COR-L47 (cell line): ENCODE data around the gene CALB2.
"Not testable (repeated sequence)": the region's sequence is repeated elsewhere in the genome, so short reads cannot be mapped to it uniquely, and the experiment has no call there.

Source experiments
- DNase-seq: peaks from one replicate; lab custom pipeline; 2025; lab: John Stamatoyannopoulos, UW

CALB2 gene

DNA sequence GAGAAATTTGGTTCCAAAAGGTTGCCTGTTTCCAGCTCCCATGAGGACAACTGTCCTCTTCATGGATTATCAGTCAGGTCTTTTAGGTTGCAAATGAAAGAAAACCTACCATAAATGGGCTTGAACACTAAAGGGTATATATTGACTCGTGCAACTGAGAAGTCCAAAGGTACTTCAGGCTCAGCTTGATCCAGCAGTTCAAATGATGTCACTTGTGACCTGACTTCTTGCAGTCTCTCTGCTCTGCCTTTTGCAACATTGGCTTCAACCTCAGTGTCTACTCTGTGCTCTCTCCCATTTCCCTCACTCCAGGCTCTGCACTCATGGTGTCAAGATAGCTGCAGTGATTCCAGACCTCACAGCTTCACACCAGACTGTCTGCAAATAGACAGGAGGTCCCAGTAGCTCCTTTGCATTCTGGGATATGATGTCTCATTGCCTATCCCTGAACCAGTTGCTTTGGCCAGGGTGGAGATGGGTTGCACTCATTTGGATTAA lies 5.5 kb upstream of the CALB2 start:
- no peak for DNase-seq

DNA sequence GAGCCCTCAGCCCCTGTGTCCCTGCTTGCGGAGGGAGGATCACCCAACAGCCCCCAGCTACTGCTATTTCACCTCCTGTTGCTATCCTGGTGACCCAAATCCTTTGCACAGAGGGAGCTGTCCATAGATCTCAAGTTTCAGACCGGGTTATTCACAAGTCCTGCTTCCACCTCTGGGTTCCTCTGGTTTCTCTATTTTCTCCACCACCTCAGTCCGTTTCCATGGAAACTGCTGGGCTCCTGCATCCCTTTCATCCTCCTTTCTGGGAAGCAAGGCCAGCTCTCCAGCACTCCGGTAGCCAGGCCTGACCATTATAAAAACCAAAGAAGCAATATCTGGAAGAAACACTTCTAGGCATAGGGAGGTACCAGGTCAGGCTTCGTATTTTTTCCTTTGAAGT lies 4.8 kb upstream of the CALB2 start:
- DNase-seq: no peak

DNA sequence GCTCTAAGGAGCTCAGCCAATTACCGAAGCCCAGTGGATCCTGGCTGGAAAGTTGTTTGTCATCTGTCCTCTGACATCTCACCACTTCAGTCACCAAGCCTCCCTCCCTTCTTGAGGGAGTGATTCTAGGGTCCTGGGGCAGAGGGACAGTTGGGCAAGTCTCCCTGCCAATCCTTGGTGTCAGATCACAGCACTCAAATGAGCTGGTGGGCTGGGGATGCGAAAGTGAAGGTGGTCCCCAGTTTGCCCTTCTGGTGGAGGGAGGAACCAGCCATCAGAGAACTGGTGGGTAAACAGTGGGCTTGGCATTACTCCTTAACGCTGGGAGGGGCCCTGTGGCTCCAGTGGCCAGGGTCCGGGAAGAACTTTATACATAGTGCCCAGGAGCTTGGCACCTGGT lies 4.4 kb upstream of the CALB2 start:
- no peak for DNase-seq

DNA sequence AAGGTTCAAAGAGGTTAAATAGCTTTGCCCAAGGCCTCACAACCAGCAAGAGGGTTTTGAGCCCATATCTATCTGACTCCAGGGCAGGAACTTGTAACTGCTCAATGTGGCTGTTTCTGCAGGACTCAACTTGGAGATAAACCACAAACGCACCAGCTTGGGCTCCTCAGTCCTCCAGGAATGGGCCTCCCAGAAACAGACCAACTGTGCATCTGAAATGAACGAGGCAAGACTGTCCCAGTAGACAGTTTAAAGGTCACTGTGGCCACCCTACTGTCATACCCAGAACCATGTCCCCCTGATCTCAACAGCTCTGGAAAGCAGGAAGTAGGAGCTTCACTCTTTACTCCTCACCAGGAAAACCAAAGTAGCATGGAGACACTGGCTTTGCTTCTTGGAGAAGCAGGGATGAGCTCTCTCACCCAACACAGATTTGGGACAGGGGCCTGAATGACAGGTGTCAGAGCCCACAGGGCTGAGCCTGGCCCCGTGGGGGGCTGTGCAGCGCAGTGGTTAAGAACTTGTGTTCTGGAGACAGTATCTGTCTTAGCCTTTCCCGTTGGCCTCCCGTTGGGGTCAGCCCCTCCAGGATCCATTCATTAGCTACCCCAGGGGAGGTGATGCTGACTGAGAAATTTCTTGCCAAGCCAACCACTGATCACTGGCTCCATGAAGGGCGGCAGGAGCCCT lies 2.3 kb upstream of the CALB2 start:
- no peak for DNase-seq

DNA sequence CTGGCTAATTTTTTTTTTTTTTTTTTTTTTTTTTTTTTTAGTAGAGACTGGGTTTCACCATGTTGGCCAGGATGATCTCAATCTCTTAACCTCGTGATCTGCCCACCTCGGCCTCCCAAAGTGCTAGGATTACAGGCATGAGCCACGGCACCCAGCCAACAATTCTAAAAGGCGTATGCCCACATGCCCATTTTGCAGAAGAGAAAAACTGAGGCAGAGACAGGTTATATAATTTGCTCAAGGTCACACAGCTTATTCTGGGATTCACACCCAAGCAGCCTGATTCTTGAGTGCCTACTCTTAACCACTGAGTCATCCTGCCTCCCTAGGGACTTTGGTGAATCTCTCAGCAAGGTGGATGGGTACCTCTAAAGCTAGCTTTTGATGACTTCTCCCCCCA lies 1.6 kb upstream of the CALB2 start:
- not testable (repeated sequence) for DNase-seq

DNA sequence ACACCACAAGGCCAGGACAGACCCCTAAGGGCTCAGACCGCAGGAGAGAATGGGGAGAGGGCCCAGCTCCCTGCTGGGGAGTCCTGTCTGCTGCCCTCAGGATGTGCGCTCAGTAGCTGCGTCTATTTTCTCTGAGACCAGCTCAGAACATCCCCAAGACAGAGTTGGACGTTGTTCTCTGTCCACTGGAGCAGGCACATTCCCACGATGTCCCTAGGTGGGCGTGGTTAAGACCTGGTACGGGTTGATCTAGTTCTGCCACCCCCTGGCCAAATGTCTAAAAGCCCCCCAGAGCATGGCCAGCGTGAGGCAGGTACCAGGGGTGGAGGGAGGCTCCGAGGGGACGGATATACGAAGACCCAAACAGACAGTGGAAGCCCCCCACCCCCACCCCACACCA lies 842 bp upstream of the CALB2 start:
- no peak for DNase-seq

DNA sequence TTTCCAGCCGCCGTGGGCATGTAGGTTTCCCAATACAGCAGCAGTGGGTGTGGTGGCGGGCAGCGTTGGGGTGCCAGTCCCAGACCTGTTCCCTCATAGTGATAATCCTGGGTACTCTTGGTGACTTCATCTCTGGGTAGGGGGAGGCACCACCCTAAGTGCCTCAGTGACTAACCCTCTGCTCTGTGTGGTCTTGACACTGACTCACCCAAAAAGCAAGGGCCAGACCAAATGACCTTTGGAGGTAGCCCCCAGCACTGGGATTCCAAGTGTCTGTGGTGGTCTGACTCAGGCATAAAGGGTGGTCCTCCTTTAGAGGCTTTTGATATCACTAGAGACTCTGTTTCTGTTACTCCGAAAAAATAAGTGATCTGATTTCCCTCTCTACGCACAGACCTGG lies 908 bp downstream of the CALB2 start:
- DNase-seq: no peak

DNA sequence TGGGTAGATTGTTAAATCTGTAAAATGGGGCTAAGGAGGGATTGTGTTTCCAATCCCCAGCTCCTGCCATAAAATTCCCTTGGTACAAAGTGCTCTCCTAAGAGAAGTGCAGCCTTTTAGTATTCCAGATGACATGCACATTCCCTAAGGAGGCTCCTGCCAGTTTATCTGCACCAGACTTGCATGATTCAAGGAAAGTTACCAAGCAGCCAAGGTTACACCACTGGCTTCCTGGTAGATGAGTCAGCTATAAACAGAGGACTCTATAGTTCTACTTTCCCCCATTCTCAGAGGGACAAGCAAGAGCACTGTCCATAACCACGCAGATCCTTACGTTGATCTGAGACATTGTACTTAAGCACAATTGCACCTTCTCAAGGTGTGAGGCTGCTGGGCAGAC lies 1.9 kb downstream of the CALB2 start:
- no peak for DNase-seq

DNA sequence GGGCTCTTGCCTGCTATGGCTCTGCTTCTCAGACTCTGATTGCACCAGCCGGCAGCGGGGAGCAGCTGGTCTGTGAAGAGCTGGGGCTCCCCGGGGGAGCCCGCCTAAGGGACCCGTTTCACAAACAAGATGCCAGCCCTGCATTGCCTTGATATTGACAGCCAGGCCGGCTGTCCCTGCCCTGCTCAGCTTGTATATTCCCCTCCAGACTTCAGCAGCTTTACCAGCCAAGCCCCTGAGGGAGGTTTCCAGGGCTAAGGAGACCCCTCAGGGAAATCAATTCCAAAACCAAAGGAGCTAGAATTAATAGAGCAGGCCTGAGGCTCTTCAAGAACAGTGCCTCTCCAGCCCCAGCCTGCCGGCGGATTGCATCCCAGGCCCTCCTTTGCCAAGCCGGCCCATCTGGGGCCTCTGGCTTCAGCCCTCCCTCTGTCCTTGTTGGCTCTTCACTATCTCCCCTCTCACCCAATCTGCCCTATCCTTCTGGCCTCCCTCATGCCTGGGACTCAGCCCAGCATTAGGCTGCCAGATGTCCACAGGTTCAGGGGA lies 5.7 kb downstream of the CALB2 start:
- DNase-seq: no peak

DNA sequence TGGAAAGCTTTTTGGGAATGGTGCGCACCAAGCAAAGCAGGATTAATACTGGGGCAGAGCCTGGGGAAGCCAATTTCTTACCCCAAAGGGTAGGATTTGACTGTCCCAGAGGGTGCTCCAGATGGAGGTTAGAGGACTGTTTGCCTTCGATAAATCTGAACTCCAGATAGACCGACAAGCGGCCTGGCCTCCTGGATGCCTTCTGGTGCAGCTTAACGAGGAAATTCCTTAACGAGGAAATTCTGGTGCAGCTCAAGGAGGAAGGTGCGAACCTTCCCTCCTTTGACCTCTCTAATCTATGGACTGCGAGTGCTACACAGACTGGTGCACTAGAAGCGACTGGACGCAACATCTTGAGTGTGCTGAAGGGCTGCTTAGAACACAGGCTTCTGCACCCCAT lies 6.5 kb downstream of the CALB2 start:
- no peak for DNase-seq

DNA sequence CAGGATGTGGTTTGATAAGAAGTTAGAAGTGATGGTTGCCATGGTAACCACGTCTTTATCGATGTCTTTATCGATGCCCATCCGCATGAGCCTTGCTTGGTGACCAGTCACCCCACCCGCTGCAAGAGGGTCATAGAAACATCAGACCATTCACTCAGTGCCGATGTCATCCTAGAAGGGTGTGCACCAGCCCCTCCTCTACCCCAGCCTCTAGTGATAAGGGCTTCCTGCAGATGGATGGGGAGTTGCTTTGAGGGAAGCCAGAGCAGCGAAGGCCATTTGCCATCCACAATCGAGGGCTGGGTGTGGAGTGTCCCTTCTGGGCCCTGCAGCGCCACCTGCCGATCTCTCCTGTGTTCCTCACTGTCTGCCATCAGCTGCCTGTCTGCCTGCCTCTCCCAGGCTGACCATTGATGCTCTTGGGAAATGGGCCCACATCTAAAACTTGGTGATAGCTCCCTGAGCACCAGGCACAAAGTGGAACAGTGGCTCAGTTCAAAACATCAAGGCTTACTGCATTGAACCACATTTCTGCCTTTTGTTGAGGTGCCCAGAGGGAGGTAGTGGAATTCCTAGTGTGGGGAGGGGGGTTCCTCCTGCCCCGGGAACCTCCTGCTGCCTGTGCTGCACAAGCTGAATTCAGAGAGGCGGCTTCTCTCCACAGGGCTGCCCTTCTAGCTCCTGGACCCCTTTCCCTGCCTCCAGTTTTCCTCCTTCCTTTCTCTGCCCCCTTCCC lies 8.9 kb downstream of the CALB2 start:
- peak; percentile 43 for DNase-seq

DNA sequence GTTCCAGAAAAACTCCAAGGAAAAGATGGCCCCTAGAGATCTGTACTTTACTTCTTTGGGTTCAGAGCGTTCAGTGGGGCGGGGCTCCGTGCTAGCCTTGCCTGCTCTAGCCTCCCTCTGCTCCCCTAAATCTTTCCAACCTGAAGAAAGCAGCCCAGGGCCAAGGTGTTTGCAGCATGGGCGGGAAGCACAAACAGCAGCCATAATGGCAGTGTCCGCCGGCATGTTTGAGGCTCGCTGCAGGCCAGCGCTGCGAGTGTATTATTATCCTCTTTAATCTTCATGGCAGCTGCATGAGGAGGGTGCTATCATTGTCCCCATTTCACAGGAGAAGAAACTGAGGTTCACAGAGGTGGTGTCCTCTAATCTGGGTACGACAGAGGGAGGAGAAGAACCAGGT lies 10.4 kb downstream of the CALB2 start:
- DNase-seq: no peak

DNA sequence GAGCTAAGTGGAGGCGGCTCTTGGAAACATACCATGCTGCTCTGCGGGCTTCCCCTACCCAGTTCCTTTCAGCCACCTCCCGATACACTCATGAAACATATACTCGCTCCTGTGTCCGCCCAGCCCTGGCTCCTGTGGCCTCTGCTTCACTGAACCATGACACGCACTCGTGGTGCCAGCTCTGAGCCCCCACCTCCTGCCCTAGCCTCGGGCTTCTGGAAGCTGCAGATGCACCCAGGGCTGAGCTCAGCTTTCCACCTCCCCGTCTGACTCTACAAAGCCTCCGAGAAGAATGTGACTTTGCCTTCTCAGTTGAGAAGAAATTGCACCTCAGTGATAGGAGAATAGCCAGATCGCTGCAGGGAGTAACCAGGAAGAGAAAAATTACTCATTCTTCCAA lies 11.0 kb downstream of the CALB2 start:
- DNase-seq: no peak

DNA sequence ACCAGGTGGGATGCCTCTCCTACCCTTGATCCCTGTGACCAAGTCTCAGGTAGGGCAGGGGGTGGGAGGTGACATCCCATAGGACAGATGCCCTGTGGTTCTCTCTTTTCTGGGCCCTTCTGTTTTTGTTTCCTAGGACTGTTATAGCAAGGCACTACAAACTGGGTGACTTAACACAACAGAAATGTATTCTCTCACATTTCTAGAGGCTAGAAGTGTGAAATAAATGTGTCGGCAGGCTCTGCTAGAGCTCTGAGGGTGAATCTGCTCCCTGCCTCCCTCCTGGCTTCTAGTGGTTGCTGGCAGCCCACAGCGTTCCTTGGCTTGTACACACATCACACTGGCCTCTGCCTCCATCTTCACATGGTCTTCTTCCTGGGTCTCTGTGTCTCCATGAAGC lies 12.7 kb downstream of the CALB2 start:
- DNase-seq: no peak

DNA sequence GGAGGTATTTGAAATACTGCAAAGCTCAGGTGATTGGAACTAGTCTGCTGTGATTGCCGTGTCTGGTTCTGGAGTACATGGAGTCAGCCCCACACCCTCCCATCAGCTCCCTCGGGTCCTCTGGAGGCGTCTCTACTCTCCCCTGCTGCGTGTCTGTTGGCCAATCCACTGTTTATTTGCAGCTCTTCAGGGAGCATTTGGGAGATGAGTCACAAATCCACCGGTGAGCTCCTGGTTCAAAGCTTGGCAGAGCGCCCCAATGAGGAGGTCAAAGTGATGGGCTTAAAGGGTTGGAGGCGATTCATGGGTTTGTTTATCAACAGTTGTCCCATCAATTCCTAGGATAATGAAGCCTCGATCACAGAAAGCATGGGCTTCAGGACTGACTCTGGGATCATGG lies 14.6 kb downstream of the CALB2 start:
- no peak for DNase-seq

DNA sequence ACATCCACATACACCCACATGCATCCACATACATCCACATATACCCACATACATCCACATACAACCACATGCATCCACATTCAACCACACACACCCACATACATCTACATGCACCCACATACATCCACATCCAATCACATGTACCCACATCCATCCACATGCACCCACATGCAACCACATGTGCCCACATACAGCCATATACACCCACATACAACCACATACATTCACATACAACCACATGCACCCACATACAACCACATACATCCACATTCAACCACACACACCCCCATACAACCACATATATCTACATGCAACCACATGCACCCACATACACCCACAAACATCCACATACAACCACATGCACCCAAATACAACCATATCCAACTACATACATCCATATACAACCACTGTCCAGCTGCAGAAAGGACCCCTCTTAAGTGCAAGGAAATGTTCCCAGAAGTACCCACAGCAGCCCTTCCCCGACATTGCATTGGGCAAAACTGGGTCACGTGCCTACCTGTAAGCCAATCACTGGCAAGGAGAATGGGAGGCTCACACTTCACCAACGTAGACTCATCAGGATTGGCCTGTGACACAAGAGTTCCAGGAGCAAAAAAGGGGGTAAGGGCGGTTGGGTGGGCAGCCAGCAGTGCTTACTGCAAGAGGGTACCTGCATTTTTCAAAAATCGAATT lies 18.1 kb downstream of the CALB2 start:
- DNase-seq: no peak

DNA sequence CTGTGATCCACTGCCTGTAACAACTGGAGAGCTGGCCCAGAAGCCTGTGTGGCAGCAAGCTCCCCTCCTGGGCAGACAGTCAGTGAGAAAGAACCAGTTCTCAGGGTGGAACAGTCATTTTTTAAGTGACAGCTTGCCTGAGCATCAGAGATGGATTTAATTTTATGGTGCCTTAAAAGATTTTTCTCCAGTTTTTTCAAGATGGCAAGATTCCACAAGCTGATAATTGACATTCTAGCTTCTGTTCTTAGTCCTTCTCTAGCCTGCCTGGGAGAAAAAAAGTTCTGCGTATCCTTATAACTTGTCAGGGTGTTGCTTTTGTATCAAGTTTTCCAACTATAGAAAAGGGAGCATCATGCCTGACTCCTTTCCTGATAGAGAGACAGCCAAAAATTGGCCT lies 21.2 kb downstream of the CALB2 start:
- no peak for DNase-seq

DNA sequence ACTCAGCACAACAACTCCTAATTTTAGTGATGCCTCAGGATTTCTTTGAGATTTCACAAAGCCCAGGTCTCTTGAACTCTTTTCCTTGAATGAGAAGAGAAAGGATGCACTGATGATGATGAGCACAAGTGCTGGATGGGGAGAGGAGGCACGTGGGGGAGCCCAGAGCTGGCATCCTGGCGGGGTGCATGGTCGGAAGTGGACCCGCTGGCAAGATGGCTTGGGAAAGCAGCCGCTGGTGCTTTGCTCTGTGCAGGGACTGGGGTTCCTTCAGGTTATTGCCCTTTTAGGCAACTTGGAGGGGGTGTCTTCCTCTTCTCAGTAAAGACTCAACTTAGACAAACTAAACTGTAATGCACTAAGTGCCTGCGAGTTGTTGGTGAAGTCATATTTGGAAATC lies 22.3 kb downstream of the CALB2 start:
- DNase-seq: no peak

DNA sequence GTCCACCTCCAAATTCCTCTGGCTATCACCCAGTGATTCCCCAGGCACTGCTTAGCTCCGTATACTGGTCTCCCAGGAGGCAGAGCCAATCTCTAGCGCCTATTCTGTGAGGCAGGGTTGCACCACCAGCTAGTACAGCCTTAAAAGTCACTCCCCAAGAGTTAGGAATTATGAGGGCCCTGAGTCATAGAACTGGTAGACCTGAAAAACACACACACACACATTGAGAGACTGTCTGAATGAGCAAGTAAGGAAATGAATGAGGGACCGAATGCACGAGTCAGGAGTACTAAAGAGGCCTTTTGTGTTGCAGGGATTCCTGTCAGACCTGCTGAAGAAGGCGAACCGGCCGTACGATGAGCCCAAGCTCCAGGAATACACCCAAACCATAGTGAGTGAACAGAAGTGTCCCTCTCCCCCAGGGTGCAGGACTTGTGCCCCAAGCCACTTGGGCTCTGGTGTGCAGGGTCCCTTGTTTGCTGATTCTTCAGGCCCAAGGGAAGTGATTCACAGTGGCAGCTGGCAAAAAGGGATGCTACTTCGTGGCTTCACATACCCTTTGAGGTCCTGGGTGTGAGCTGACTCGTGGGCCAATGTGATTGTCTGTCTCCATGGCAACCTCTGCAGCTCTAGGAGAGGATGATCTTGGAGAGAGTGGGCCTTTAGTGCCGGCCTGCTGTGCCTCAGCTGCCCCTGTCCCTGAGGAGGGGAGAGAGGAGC lies 24.7 kb downstream of the CALB2 start:
- no peak for DNase-seq

DNA sequence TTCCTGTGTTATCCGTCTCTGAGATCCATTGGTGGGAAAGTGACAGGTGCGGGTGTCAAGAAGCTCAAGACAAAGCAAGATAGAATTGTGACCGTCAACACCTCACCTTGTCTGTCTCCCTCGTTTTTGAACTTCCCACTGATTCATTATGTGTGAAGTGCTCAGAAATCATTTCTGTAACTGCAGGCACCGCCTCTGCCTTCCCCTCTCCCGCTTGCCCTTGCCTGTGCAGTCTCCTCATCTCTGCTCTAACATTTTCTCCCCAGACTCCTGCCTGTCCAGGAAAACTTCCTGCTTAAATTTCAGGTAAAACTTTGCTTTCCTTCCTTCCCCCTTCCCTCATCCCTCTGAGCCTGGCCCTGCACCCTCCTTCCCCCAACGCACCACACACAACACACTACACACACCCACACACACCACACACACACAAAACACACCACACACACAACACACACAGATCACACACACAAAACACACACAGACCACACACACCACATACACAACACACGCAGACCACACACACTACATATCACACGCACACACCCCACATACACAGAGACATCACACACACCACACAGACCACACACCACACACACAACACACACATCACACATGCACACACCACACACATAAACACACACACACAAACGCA lies 25.7 kb downstream of the CALB2 start:
- DNase-seq: no peak

DNA sequence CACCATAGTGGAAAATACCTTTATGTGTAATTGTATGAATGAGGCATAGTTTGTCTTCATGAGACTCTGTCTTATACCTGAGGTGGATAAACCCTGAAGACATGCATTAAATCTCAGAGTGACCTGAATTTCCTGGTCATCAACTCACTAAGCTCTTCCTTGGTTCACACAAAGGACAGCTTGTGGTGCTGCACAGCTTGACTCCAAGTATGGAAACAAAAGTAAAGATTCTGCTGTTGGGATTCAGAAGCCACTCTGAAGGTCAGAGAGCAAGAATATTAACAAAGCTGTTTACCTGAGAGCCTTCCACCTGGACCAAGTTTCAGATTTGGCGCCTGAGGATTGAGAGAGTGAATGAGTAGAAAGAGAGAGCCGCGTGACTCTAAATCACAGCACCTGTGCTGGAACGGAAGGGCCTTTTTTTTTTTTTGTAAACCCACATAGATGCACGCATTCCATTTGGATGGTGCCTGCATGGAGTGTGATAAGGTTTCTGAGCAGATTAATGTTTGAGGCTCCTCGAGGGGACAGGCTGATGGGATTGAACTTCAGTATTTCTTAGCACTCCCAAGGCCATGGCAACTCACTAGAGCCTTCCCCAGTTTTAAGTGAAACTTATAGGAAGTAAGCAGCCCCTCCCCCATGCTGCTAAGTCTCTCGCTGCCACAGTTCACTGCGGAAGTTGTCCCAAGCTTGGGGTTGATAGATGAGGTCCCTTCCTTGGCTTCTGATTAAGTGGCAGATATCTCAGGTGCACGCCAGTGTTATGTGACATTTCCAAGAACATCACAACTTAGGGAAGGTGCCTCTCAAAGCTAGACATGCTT lies 28.7 kb downstream of the CALB2 start:
- no peak for DNase-seq
